ENCODE data around the gene DPCD.

- TF ChIP-seq CTCF (IDR thresholded peaks at IDR 0.05), result no peak
- no peak for TF ChIP-seq POLR2A (IDR thresholded peaks at IDR 0.05)
Measured at GRCh38 chr10:101569323-101569621, 18.8 kb upstream of the DPCD start.
